Inflammatory macrophage treated with lipopolysaccharide for 1 hour (primary cell): ENCODE data around the gene RAD51AP1.
A peak's percentile ranks its signal among the peaks of the same experiment; 100 is the strongest.

Source experiments
- DNase-seq, 2 donors: peaks; one replicate each; pipeline ENCODE4 v3.0.0-alpha.2; 2020 to 2022

The RAD51AP1 gene

DNA sequence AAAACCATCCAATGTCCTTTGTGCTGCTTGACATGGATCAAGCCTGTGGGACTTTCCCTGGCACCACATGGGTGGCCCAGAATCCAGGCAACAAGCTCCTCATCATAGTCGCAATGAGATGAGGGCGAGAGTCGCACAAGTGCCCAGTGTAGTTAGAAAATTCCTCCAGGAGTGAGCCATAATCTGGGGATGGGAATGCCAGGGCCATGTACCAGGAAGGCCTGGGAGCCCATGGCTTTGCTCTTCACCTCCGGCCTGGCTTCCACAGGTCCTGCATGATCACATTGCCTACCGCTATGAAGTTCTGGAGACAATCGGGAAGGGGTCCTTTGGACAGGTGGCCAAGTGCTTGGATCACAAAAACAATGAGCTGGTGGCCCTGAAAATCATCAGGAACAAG, 57.2 kb downstream of the RAD51AP1 start:
- no peak for DNase-seq

DNA sequence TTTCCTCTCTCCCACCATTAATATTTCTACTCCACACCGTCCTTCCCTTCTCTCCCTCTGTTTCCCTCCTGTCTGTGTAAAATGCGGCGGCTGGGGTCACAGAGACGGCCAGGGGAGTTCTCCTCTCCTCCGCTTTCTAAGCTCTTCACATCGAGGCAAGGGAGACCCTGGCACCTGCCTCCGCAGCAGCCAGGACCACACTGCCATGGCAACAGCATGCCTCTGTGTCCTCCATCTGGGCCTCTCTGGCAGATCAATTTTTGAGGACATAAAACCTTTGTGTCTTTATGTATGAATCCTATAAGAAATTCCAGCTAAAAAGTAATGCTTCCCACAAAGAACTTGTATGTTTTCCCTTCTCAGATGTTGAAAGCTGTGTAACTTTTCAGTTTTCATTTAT, 64.7 kb downstream of the RAD51AP1 start:
- DNase-seq = no peak

DNA sequence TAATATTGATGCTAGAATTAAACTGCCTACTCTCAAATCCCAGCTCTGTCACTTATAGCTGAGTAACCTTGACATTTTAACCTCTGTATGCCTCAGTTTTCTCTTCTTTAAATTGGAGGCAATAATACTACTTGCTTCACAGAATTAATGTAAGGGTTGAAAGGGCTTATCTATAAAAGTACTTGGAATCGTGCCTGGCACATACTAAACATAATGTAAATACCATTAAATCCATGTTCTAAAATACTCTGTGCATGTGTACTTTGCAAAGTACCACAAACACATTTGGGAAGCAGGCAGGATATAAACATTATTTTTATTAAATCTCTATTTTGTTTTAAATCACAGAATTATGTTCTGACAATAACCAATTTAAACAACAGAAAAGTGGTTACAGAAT, 65.3 kb downstream of the RAD51AP1 start:
- DNase-seq = no peak

- DNase-seq = peak; percentile 81 to 95
Observed at GRCh38 chr12:4604684-4605193, 66.0 kb downstream of the RAD51AP1 start.

DNA sequence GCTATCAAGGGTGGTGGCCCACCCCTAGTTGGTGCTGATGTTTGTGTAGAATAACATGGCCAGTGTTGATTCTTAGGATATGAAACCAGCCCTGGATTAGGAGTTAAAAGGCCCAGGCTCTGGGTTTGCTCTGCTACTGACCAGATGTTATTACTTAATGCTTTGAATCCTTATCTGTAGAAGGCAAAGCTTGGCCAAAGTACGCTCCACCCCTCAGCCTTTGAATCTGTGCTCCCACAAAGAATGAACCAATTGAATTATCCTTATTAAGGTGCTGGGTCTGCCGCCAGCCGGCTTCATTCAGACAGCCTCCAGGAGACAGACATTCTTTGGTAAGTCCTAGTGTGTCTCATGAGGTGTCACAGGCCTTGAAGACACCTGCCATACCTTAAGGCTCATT, 68.4 kb downstream of the RAD51AP1 start:
- no peak for DNase-seq

DNA sequence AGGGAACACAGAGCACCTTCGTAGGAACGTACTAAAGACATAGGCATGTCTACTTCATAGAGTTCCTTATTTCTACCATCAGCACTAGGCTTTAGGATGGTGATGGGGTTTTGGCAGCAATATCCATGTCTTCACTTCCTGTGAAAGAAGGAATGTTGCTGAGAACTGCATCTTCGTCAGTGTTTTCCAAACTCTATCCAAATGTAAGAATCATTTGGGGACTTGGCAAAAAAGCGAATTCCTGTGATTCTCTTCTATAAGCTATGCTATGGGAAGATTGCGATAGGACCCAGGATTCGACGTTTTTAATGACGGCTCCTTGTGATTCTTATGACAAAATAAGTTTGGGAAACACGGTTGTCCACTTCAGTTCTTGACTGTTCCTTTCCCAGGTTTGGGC, 70.4 kb downstream of the RAD51AP1 start:
- no peak for DNase-seq
